Measurements from ENCODE around the gene ARHGAP24. TPM values are rescaled to one million over a fixed set of nuclear protein-coding genes. Genes with fewer than 3 reads are reported as not detected.

ARHGAP24 gene
- total RNA-seq, 2 experiments from 2014 or later, result 0.30 to 0.53 TPM

- peak overlapping the region; percentile 8 for H3K4me3 Mint-ChIP-seq
Measured at GRCh38 chr4:85929961-85930665, 455.2 kb downstream of the ARHGAP24 start.

GRCh38 chr4:85932500-85933290 lies 457.7 kb downstream of the ARHGAP24 start:
- H3K4me1 ChIP-seq (ENCODE audit: insufficient read depth, low read length), result no peaks in the 10 kb centered on the region
- no peak overlapping the region for H3K4me3 Mint-ChIP-seq
- CTCF ChIA-PET, result no interaction called here
- H3K27me3 Mint-ChIP-seq, result no peaks in the 10 kb centered on the region
- H3K9me3 ChIP-seq (ENCODE audit: control insufficient read depth in 1 of 2, insufficient read depth in 1 of 2, low read length in 2 of 2), result peaks cover 0 to 3% of the 10 kb centered on the region in 2 experiments
- no peaks in the 10 kb centered on the region for H3K9me3 Mint-ChIP-seq
- H3K4me1 Mint-ChIP-seq (ENCODE audit: low read depth), result peaks cover 15% of the 10 kb centered on the region
- H3K27me3 ChIP-seq (ENCODE audit: control insufficient read depth in 1 of 2, insufficient read depth in 2 of 2, low read length in 2 of 2), result no peaks in the 10 kb centered on the region
- POLR2A ChIA-PET, result no interaction called here
- ATAC-seq (ENCODE audit: poor library complexity), result no peak
- no peak for TF ChIP-seq CTCF (IDR thresholded peaks at IDR 0.05)
- intact Hi-C loops (cut with DNase I, micrococcal nuclease), result no loop called here
- H3K36me3 Mint-ChIP-seq (ENCODE audit: low read depth), result no peaks in the 10 kb centered on the region
- DNase-seq, result no peak
- H3K27ac ChIP-seq (ENCODE audit: low read depth in 1 of 2, low read length in 2 of 2), result no peak overlapping the region
- no peaks in the 10 kb centered on the region for H3K36me3 ChIP-seq (ENCODE audit: insufficient read depth, low read length)
- H3K27ac Mint-ChIP-seq, result no peak overlapping the region
- no peak overlapping the region for H3K4me3 ChIP-seq (ENCODE audit: low read length)

More at GRCh38 chr4:85929961-85930665, 455.2 kb downstream of the ARHGAP24 start:
- H3K27ac Mint-ChIP-seq, result no peak overlapping the region
- H3K9me3 Mint-ChIP-seq, result no peaks in the 10 kb centered on the region
- no peaks in the 10 kb centered on the region for H3K27me3 ChIP-seq (ENCODE audit: control insufficient read depth in 1 of 2, insufficient read depth in 2 of 2, low read length in 2 of 2)
- H3K4me3 ChIP-seq (ENCODE audit: low read length), result no peak overlapping the region
- intact Hi-C loops (cut with DNase I, micrococcal nuclease), result no loop called here
- TF ChIP-seq CTCF (IDR thresholded peaks at IDR 0.05), result no peak
- POLR2A ChIA-PET, result no interaction called here
- H3K4me1 Mint-ChIP-seq (ENCODE audit: low read depth), result peaks cover 15% of the 10 kb centered on the region
- no peaks in the 10 kb centered on the region for H3K27me3 Mint-ChIP-seq
- peaks cover 0 to 3% of the 10 kb centered on the region in 2 experiments for H3K9me3 ChIP-seq (ENCODE audit: control insufficient read depth in 1 of 2, insufficient read depth in 1 of 2, low read length in 2 of 2)
- no peaks in the 10 kb centered on the region for H3K36me3 Mint-ChIP-seq (ENCODE audit: low read depth)
- CTCF ChIA-PET, result no interaction called here
- no peaks in the 10 kb centered on the region for H3K36me3 ChIP-seq (ENCODE audit: insufficient read depth, low read length)
- no peak overlapping the region for H3K27ac ChIP-seq (ENCODE audit: low read depth in 1 of 2, low read length in 2 of 2)
- peak in 2 of 14 experiments; percentile 2 to 5 for DNase-seq
- no peak for ATAC-seq (ENCODE audit: poor library complexity)
- no peaks in the 10 kb centered on the region for H3K4me1 ChIP-seq (ENCODE audit: insufficient read depth, low read length)

GRCh38 chr4:85933291-85933640 lies 458.3 kb downstream of the ARHGAP24 start:
- ChIA-PET POLR2A (no interaction called here), CTCF (no interaction called here)
- no peak for DNase-seq
- H3K36me3 Mint-ChIP-seq (ENCODE audit: low read depth), result no peaks in the 10 kb centered on the region
- no peaks in the 10 kb centered on the region for H3K36me3 ChIP-seq (ENCODE audit: insufficient read depth, low read length)
- H3K4me1 ChIP-seq (ENCODE audit: insufficient read depth, low read length), result no peaks in the 10 kb centered on the region
- no peak overlapping the region for H3K27ac ChIP-seq (ENCODE audit: low read depth in 1 of 2, low read length in 2 of 2)
- no peaks in the 10 kb centered on the region for H3K27me3 Mint-ChIP-seq
- no peak overlapping the region for H3K4me3 ChIP-seq (ENCODE audit: low read length)
- no peak for ATAC-seq (ENCODE audit: poor library complexity)
- H3K4me3 Mint-ChIP-seq, result no peak overlapping the region
- no peak for TF ChIP-seq CTCF (IDR thresholded peaks at IDR 0.05)
- H3K4me1 Mint-ChIP-seq (ENCODE audit: low read depth), result peaks cover 15% of the 10 kb centered on the region
- H3K9me3 ChIP-seq (ENCODE audit: control insufficient read depth in 1 of 2, insufficient read depth in 1 of 2, low read length in 2 of 2), result peaks cover 0 to 3% of the 10 kb centered on the region in 2 experiments
- H3K27ac Mint-ChIP-seq, result no peak overlapping the region
- intact Hi-C loops (cut with DNase I, micrococcal nuclease), result no loop called here
- H3K27me3 ChIP-seq (ENCODE audit: control insufficient read depth in 1 of 2, insufficient read depth in 2 of 2, low read length in 2 of 2), result no peaks in the 10 kb centered on the region
- H3K9me3 Mint-ChIP-seq, result no peaks in the 10 kb centered on the region

Data from CD4-positive, alpha-beta T cell (primary cell).